H9 (cell line): Measurements from ENCODE around the gene POU2F1. TPM values are rescaled to one million over a fixed set of nuclear protein-coding genes. Genes with fewer than 3 reads are reported as not detected.

Experiments
- DNase-seq: peaks from one replicate; pipeline ENCODE4 v3.0.0-alpha.2; 2017
- H2AFZ ChIP-seq: one replicate; pipeline ENCODE4 v1.6.1; 2013; ENCODE audit warnings: mild to moderate bottlenecking, low read length, control low read depth, moderate library complexity
- H2AK5ac ChIP-seq: 2 replicates; pipeline ENCODE4 v1.6.1; 2013; ENCODE audit warnings: low read length, control low read depth, mixed read lengths; ENCODE audit not compliant: insufficient read length
- H2BK120ac ChIP-seq: one replicate; pipeline ENCODE4 v1.6.1; 2013; ENCODE audit warnings: low read depth, mild to moderate bottlenecking, low read length, control low read depth, inconsistent platforms; ENCODE audit not compliant: poor library complexity, severe bottlenecking
- H2BK12ac ChIP-seq: 2 replicates; pipeline ENCODE4 v1.6.1; 2013; ENCODE audit warnings: low read length, control low read depth, mixed read lengths, low read depth; ENCODE audit not compliant: insufficient read length
- H2BK15ac ChIP-seq: 2 replicates; pipeline ENCODE4 v1.6.1; 2013; ENCODE audit warnings: low read depth, low read length, control low read depth
- H2BK20ac ChIP-seq: one replicate; pipeline ENCODE4 v1.6.1; 2013; ENCODE audit warnings: low read depth, mild to moderate bottlenecking, low read length, control low read depth, inconsistent platforms; ENCODE audit not compliant: poor library complexity, severe bottlenecking
- H2BK5ac ChIP-seq: 2 replicates; pipeline ENCODE4 v1.6.1; 2013; ENCODE audit warnings: low read length, control low read depth, mixed read lengths; ENCODE audit not compliant: insufficient read length
- H3K14ac ChIP-seq: 2 replicates; pipeline ENCODE4 v1.6.1; 2013; ENCODE audit warnings: low read length, control low read depth; ENCODE audit not compliant: insufficient read depth
- H3K18ac ChIP-seq: 2 replicates; pipeline ENCODE4 v1.6.1; 2013; ENCODE audit warnings: low read depth, mild to moderate bottlenecking, mixed read lengths, low read length, control low read depth; ENCODE audit not compliant: insufficient read length
- H3K23ac ChIP-seq: 2 replicates; pipeline ENCODE4 v1.6.1; 2013; ENCODE audit warnings: low read length, control low read depth, mixed read lengths, low read depth; ENCODE audit not compliant: insufficient read length
- H3K23me2 ChIP-seq: 2 replicates; pipeline ENCODE4 v1.6.1; 2013; ENCODE audit warnings: low read depth, mild to moderate bottlenecking, mixed read lengths, low read length, control low read depth; ENCODE audit not compliant: insufficient read length, poor library complexity, severe bottlenecking
- H3K27ac ChIP-seq: 2 replicates; pipeline ENCODE4 v1.5.1; 2013; ENCODE audit warnings: low read length, control low read depth, mixed read lengths, low read depth; ENCODE audit not compliant: insufficient read length
- H3K27me3 ChIP-seq: 2 replicates; pipeline ENCODE4 v1.6.1; 2013; ENCODE audit warnings: low read length, control low read depth, inconsistent platforms; ENCODE audit not compliant: insufficient read depth
- H3K4ac ChIP-seq: 2 replicates; pipeline ENCODE4 v1.6.1; 2013; ENCODE audit warnings: low read depth, mild to moderate bottlenecking, control low read depth, inconsistent platforms, low read length, moderate library complexity
- H3K4me1 ChIP-seq: 2 replicates; pipeline ENCODE4 v1.6.1; 2013; ENCODE audit warnings: low read length, control low read depth, inconsistent platforms; ENCODE audit not compliant: insufficient read depth
- H3K4me2 ChIP-seq: 2 replicates; pipeline ENCODE4 v1.6.1; 2013; ENCODE audit warnings: low read length, control low read depth, mixed read lengths; ENCODE audit not compliant: insufficient read length, insufficient read depth
- H3K56ac ChIP-seq: 2 replicates; pipeline ENCODE4 v1.6.1; 2013; ENCODE audit warnings: low read depth, mild to moderate bottlenecking, mixed read lengths, low read length, control low read depth; ENCODE audit not compliant: insufficient read length
- H3K79me1 ChIP-seq: 2 replicates; pipeline ENCODE4 v1.6.1; 2013; ENCODE audit warnings: low read depth, mild to moderate bottlenecking, moderate library complexity, low read length, control low read depth, inconsistent platforms; ENCODE audit not compliant: insufficient read depth, poor library complexity, severe bottlenecking
- H3K79me2 ChIP-seq: 2 replicates; pipeline ENCODE4 v1.6.1; 2013; ENCODE audit warnings: low read length, control low read depth, inconsistent platforms; ENCODE audit not compliant: insufficient read depth
- H3K9ac ChIP-seq: 2 replicates; pipeline ENCODE4 v1.6.1; 2013; ENCODE audit warnings: low read length, control low read depth, mixed read lengths; ENCODE audit not compliant: insufficient read length; ENCODE audit errors: extremely low read depth
- H3K9me3 ChIP-seq: one replicate; pipeline ENCODE4 v1.6.1; 2013; ENCODE audit warnings: low read depth, low read length, inconsistent platforms; ENCODE audit not compliant: control insufficient read depth
- H3T11ph ChIP-seq: one replicate; pipeline ENCODE4 v1.6.1; 2013; ENCODE audit warnings: mild to moderate bottlenecking, low read length, control low read depth, inconsistent platforms
- H4K20me1 ChIP-seq: one replicate; pipeline ENCODE4 v1.6.1; 2013; ENCODE audit not compliant: control insufficient read depth, insufficient read length, insufficient read depth
- H4K5ac ChIP-seq: 2 replicates; pipeline ENCODE4 v1.6.1; 2013; ENCODE audit warnings: low read depth, mild to moderate bottlenecking, mixed read lengths, low read length, control low read depth; ENCODE audit not compliant: insufficient read length
- H4K8ac ChIP-seq: replicated peaks from 2 replicates; pipeline ENCODE4 v1.6.1; 2013; ENCODE audit warnings: low read length, control low read depth, mixed read lengths, low read depth; ENCODE audit not compliant: insufficient read length
- H4K91ac ChIP-seq: 2 replicates; pipeline ENCODE4 v1.6.1; 2013; ENCODE audit warnings: low read depth, mild to moderate bottlenecking, moderate library complexity, mixed read lengths, low read length, control low read depth; ENCODE audit not compliant: insufficient read length
- H3K27ac Mint-ChIP-seq, 3 experiments: 2 replicates in 2 of 3; 3 replicates in 1 of 3; pipeline ENCODE4 v1.8.0; 2020 to 2021; ENCODE audit warnings: mixed read lengths in 3 of 3, mild to moderate bottlenecking in 1 of 3, moderate library complexity in 1 of 3
- H3K27me3 Mint-ChIP-seq: 2 replicates; pipeline ENCODE4 v1.8.0; 2021; ENCODE audit warnings: low read depth, mild to moderate bottlenecking, moderate library complexity, mixed read lengths
- H3K36me3 Mint-ChIP-seq, 3 experiments: 2 replicates in 2 of 3; 3 replicates in 1 of 3; pipeline ENCODE4 v1.8.0; 2020 to 2021; ENCODE audit warnings: low read depth in 3 of 3, mixed read lengths in 3 of 3; ENCODE audit not compliant: insufficient read depth in 1 of 3
- H3K4me1 Mint-ChIP-seq, 2 experiments: 2 replicates each; pipeline ENCODE4 v1.8.0; 2020; ENCODE audit warnings: mixed read lengths in 2 of 2
- H3K4me3 Mint-ChIP-seq, 2 experiments: 2 replicates in 1 of 2; 3 replicates in 1 of 2; pipeline ENCODE4 v1.8.0; 2020 to 2021; ENCODE audit warnings: mild to moderate bottlenecking in 2 of 2, mixed read lengths in 2 of 2, moderate library complexity in 1 of 2
- H3K9me3 Mint-ChIP-seq, 2 experiments: 2 replicates in 1 of 2; 3 replicates in 1 of 2; pipeline ENCODE4 v1.8.0; 2020; ENCODE audit warnings: mild to moderate bottlenecking in 2 of 2, mixed read lengths in 2 of 2, moderate library complexity in 1 of 2
- CTCF ChIP-seq: fragments of 200-600 bp; sonication (generic); conservative IDR thresholded peaks from 3 replicates; pipeline ENCODE4 v1.8.0; 2021; ENCODE audit warnings: antibody characterized with exemption, mild to moderate bottlenecking
- WGBS: extraction: QIAGEN DNeasy Blood & Tissue Kit; methylation state at CpG from one replicate; pipeline ENCODE4 v1.1.7; 2013; ENCODE audit warnings: missing lambda C conversion rate, low lambda C conversion rate, mixed read lengths; ENCODE audit not compliant: insufficient read length; ENCODE audit errors: extremely low coverage; 5-methylcytosine and 5-hydroxymethylcytosine counted together
- total RNA-seq: library from RNA; stranded (reverse); gene quantifications from 2 replicates; pipeline ENCODE4 v1.2.1, GENCODE V29; 2021

Gene POU2F1
- total RNA-seq, 1 experiment from 2014 or later = 62.5 TPM

DNA sequence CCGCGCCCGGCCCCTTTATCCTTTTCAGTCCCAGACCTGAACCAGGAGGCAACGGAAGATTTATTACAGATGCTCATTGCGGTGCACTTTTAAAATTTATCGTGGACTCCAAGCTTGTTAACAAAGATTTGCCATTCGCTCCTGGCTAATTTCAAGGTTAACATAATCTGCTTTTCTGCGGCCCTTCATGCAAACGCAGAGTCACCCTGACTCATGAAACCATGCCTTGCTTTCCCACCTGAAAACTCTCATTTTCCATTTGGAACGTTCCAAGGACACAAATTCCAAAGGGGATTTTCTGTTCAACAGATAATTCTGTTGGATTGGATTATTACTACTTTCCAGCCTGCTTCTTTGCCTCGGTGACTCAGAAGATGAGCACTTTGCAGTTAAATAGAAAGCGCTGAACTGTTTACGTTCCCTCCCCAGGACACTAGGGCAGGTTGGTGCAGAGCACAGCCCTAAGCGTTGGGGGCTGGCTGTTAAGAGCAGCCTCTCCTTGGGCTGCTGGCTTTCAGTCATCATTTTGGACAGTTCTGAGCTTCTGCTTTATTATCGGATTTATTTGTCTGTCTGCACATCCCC lies 246.5 kb downstream of the POU2F1 start:
- H3K9me3 Mint-ChIP-seq = no peaks in the 10 kb centered on the region
- Histone ChIP-seq H3K23ac (no peak overlapping the region), H3K4me2 (no peak overlapping the region), H2BK5ac (no peak overlapping the region), H4K91ac (no peak overlapping the region), H3K4me1 (no peaks in the 10 kb centered on the region; the same call in 1 of the 2 replicates), H4K8ac (no peak overlapping the region), H2BK20ac (no peak overlapping the region), H3K9ac (no peak overlapping the region), H3K4ac (no peak overlapping the region), H3K56ac (no peak overlapping the region), H3K27me3 (no peaks in the 10 kb centered on the region), H3K79me2 (no peaks in the 10 kb centered on the region), H4K20me1 (no peaks in the 10 kb centered on the region), H3K18ac (no peak overlapping the region), H3K14ac (no peak overlapping the region), H3K79me1 (no peaks in the 10 kb centered on the region), H2BK15ac (no peak overlapping the region), H3K9me3 (no peaks in the 10 kb centered on the region), H3K23me2 (no peaks in the 10 kb centered on the region), H2BK120ac (no peak overlapping the region), H2AFZ (no peak overlapping the region), H2BK12ac (no peak overlapping the region), H2AK5ac (no peak overlapping the region), H4K5ac (no peak overlapping the region), H3K27ac (no peak overlapping the region), H3T11ph (no peak overlapping the region)
- peak overlapping the region in 1 of 3 experiments; percentile 71; a peak in 1 of 7 replicates for H3K27ac Mint-ChIP-seq
- WGBS = no CpG with 5 or more reads among the region's 15 CpGs
- H3K4me1 Mint-ChIP-seq = peaks cover 39 to 40% of the 10 kb centered on the region in 2 experiments
- TF ChIP-seq CTCF = no peak; the same call in 2 of the 3 replicates
- no peaks in the 10 kb centered on the region for H3K36me3 Mint-ChIP-seq
- no peak for DNase-seq
- H3K27me3 Mint-ChIP-seq = no peaks in the 10 kb centered on the region; the same call in 1 of the 2 replicates
- no peak overlapping the region for H3K4me3 Mint-ChIP-seq
